Fibroblast of lung (primary cell): ENCODE measurements around the gene TRIM24. TPM values are rescaled to one million over a fixed set of nuclear protein-coding genes. Genes with fewer than 3 reads are reported as not detected.

Source experiments
- DNase-seq, 2 donors: peaks; one replicate each; pipeline versions ENCODE4 v3.0.0 to v3.0.0-alpha.2; 2010; ENCODE audit warnings: low read depth in 2 of 2
- H2AFZ ChIP-seq: 2 replicates; pipeline ENCODE4 v1.5.1; 2012; ENCODE audit warnings: low read length, control low read depth, inconsistent platforms
- H3K27ac ChIP-seq: 2 replicates; pipeline ENCODE4 v1.5.1; 2011; ENCODE audit warnings: low read length, control low read depth; ENCODE audit not compliant: insufficient read depth
- H3K27me3 ChIP-seq: 2 replicates; pipeline ENCODE4 v1.5.1; 2011; ENCODE audit warnings: mild to moderate bottlenecking, low read length; ENCODE audit not compliant: control insufficient read depth, insufficient read depth
- H3K36me3 ChIP-seq: 2 replicates; pipeline ENCODE4 v1.5.1; 2011; ENCODE audit warnings: low read length; ENCODE audit not compliant: control insufficient read depth, insufficient read depth
- H3K4me1 ChIP-seq: 2 replicates; pipeline ENCODE4 v1.5.1; 2011; ENCODE audit warnings: low read length; ENCODE audit not compliant: control insufficient read depth, insufficient read depth; ENCODE audit errors: extremely low read depth
- H3K4me2 ChIP-seq: 2 replicates; pipeline ENCODE4 v1.5.1; 2011; ENCODE audit warnings: low read length, control low read depth; ENCODE audit not compliant: insufficient read depth; ENCODE audit errors: extremely low read depth
- H3K4me3 ChIP-seq, 4 experiments: fragments of 200-600 bp in 1 of 4; sonication (generic) in 1 of 4; replicated peaks in 1 of 4; 2 replicates each; pipeline ENCODE4 v1.5.1; 2011 to 2016; ENCODE audit warnings: low read length in 4 of 4, low read depth in 3 of 4, mild to moderate bottlenecking in 3 of 4, control low read depth in 2 of 4, inconsistent platforms in 1 of 4, mixed read lengths in 1 of 4; ENCODE audit not compliant: insufficient read depth in 1 of 4; ENCODE audit errors: control extremely low read depth in 1 of 4
- H3K79me2 ChIP-seq: 2 replicates; pipeline ENCODE4 v1.5.1; 2012; ENCODE audit warnings: mild to moderate bottlenecking, low read length, inconsistent platforms; ENCODE audit not compliant: control insufficient read depth, insufficient read depth
- H3K9ac ChIP-seq: 2 replicates; pipeline ENCODE4 v1.5.1; 2011; ENCODE audit warnings: mild to moderate bottlenecking, low read length, control low read depth; ENCODE audit not compliant: insufficient read depth
- H3K9me3 ChIP-seq: 2 replicates; pipeline ENCODE4 v1.5.1; 2012; ENCODE audit warnings: low read depth, low read length; ENCODE audit not compliant: control insufficient read depth, insufficient read depth
- H4K20me1 ChIP-seq: 2 replicates; pipeline ENCODE4 v1.5.1; 2011; ENCODE audit warnings: low read length; ENCODE audit not compliant: control insufficient read depth, insufficient read depth; ENCODE audit errors: extremely low read depth
- EZH2 ChIP-seq: IDR thresholded peaks from 2 replicates; pipeline ENCODE4 v1.5.1; 2012; ENCODE audit warnings: low read length, control low read depth, mild to moderate bottlenecking; ENCODE audit errors: missing control alignments
- polyA plus RNA-seq, 2 donors: library from polyadenylated mRNA; depleted of rRNA in 1 of 2; stranded (reverse) in 1 of 2; unstranded in 1 of 2; fragments of >200 nt; gene quantifications; 2 replicates each; pipeline ENCODE4 v1.2.1, GENCODE V29; 2011 to 2012; ENCODE audit warnings: missing spikeins in 1 of 2
- total RNA-seq: library from RNA; depleted of rRNA; stranded (reverse); fragments of >200 nt; gene quantifications from 2 replicates; pipeline ENCODE4 v1.2.1, GENCODE V29; 2014
- TF ChIP-seq, protein P1 (sequence below), 2 donors: IDR thresholded peaks in 1 of 2; conservative IDR thresholded peaks in 1 of 2; 1 replicate in 1 of 2; 2 replicates in 1 of 2; pipeline ENCODE4 v1.5.1; 2011 to 2012; ENCODE audit warnings: low read length in 2 of 2, control low read depth in 1 of 2, inconsistent platforms in 1 of 2, low read depth in 1 of 2, mild to moderate bottlenecking in 1 of 2

Gene TRIM24
- total and polyA plus RNA-seq, 2 donors (not counting 1 experiment from before 2014, with no cell fraction given) = 5.9 to 7.9 TPM

DNA sequence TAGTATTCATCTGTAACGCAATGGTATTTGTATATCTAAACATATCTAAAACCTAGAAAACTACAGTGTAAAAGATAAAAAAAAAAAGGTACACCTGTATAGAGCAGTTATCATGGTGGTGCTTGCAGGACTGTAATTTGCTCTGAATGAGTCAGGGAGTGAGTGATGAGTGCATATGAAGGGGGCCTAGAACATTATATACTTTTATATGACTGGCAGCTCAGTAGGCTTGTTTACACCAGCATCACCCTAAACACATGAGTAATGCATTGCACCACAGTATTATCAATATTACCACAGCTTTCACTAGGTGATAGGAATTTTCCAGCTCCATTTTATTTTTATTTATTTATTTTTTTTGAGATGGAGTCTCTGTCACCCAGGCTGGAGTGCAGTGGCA lies 40.8 kb downstream of the TRIM24 start:
- peaks cover 8% of the 10 kb centered on the region for H3K79me2 ChIP-seq

DNA sequence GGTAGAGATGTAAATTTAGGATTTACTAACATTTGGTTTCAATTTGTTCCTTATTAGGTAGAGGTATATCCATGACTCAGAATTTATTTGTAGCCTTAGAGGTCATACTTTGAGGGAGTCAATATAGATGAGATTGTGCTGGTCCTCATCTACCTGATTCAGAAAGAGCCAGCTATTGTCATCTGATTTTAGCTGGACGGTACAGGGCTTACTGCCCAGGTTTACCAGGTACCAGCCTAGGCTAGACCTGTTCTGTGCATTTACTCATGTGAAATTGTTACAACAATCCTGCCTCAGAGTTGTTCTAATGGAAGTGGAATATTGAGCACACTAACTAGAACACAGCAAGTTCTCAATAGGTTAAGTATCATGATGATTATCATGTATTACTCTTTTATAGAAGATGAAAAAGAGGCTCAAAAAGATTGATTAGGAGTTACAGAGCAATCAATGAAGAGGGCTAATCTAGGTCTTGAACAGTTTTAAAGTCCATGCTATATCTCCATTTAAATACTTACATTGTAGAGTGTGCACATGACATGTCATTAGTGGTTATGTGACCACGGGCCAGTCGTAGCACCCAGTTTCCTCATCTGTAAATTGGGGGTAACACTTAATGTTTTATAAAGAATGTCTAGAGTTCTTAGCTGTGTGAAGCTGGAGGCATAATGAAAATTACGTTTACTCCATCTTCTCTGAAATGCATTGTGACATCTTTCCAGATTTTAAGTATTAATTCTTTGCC lies 42.1 kb downstream of the TRIM24 start:
- no peak for DNase-seq
- Histone ChIP-seq H3K9me3 (no peaks in the 10 kb centered on the region), H3K27me3 (no peaks in the 10 kb centered on the region), H2AFZ (no peak overlapping the region), H3K4me3 (no peak overlapping the region), H3K4me1 (no peaks in the 10 kb centered on the region), H3K4me2 (no peak overlapping the region), H4K20me1 (no peaks in the 10 kb centered on the region), H3K9ac (no peak overlapping the region), H3K36me3 (no peaks in the 10 kb centered on the region), H3K27ac (no peak overlapping the region), H3K79me2 (peaks cover 8% of the 10 kb centered on the region)
- TF ChIP-seq, protein P1, sequence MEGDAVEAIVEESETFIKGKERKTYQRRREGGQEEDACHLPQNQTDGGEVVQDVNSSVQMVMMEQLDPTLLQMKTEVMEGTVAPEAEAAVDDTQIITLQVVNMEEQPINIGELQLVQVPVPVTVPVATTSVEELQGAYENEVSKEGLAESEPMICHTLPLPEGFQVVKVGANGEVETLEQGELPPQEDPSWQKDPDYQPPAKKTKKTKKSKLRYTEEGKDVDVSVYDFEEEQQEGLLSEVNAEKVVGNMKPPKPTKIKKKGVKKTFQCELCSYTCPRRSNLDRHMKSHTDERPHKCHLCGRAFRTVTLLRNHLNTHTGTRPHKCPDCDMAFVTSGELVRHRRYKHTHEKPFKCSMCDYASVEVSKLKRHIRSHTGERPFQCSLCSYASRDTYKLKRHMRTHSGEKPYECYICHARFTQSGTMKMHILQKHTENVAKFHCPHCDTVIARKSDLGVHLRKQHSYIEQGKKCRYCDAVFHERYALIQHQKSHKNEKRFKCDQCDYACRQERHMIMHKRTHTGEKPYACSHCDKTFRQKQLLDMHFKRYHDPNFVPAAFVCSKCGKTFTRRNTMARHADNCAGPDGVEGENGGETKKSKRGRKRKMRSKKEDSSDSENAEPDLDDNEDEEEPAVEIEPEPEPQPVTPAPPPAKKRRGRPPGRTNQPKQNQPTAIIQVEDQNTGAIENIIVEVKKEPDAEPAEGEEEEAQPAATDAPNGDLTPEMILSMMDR (conservative IDR thresholded peaks at IDR 0.05 in 1 of 2, IDR thresholded peaks at IDR 0.05 in 1 of 2; ENCODE audit: low read depth in 1 of 2, low read length in 2 of 2) = no peak
- no peak for TF ChIP-seq EZH2

More for the DNA sequence above, 40.8 kb downstream of the TRIM24 start:
- no peaks in the 10 kb centered on the region for H4K20me1 ChIP-seq
- no peak for DNase-seq
- TF ChIP-seq EZH2 = no peak
- TF ChIP-seq, protein P1 (conservative IDR thresholded peaks at IDR 0.05 in 1 of 2, IDR thresholded peaks at IDR 0.05 in 1 of 2; ENCODE audit: low read depth in 1 of 2, low read length in 2 of 2) = no peak
- no peaks in the 10 kb centered on the region for H3K36me3 ChIP-seq
- no peaks in the 10 kb centered on the region for H3K27me3 ChIP-seq
- H3K4me2 ChIP-seq = no peak overlapping the region
- no peak overlapping the region for H2AFZ ChIP-seq
- H3K4me3 ChIP-seq = no peak overlapping the region
- no peaks in the 10 kb centered on the region for H3K4me1 ChIP-seq
- no peak overlapping the region for H3K9ac ChIP-seq
- no peaks in the 10 kb centered on the region for H3K9me3 ChIP-seq
- H3K27ac ChIP-seq = no peak overlapping the region

DNA sequence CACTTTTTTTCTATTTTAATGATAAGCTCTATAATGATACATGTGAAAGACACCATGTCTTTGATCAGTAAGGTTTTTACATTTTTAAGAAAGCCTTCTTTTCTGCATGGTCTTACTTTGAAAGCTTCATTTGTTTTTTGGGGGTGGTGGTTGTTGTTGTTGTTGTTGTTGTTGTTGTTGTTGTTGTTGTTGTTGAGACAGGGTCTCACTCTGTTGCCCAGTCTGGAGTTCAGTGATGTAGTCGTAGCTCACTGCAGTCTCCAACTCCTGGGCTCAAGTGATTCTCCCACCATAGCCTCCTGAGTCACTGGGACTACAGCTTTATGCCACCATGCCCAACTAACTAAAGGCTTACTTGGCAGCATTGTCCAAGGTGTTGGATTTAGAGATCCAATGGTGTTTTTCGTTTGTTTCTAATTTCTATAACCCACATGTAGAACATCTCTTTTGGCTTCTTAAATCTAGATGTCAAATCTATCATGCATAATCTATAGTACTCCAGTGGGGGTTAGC lies 45.4 kb downstream of the TRIM24 start:
- Histone ChIP-seq H3K9ac (no peak overlapping the region), H3K4me1 (no peaks in the 10 kb centered on the region), H4K20me1 (no peaks in the 10 kb centered on the region), H3K27me3 (no peaks in the 10 kb centered on the region), H3K79me2 (peaks cover 2% of the 10 kb centered on the region), H3K36me3 (no peaks in the 10 kb centered on the region), H3K27ac (no peak overlapping the region), H3K4me3 (no peak overlapping the region), H3K4me2 (no peak overlapping the region), H2AFZ (no peak overlapping the region), H3K9me3 (no peaks in the 10 kb centered on the region)
- TF ChIP-seq, protein P1 (conservative IDR thresholded peaks at IDR 0.05 in 1 of 2, IDR thresholded peaks at IDR 0.05 in 1 of 2; ENCODE audit: low read depth in 1 of 2, low read length in 2 of 2) = no peak
- TF ChIP-seq EZH2 = no peak
- no peak for DNase-seq
